ENCODE measurements around the gene NOTUM.

NOTUM gene

DNA sequence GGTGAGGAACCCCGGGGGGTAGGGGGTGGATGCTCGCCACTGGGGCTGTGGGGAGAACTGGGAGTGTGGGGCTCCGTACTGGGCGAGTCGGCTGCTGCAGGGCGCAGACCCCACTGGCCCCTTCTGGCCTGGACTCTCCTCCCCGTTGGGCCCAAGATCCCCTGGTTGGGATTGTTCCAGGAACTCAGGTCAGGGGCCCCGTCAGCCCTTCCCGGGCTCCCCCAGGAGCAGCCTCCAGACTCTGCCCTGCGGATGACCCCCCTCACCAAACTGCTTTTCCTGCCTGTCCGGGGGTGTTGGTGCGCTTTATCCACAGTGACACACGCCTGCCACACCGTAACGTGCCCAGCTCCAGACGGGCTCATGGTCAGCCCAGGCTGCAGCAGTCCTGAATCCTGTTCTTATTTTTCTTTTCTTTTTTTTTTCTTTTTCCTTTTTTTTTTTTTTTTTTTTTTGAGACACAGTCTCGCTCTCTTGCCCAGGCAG lies 40.6 kb upstream of the NOTUM start:
- Histone ChIP-seq H3K4me1 (ENCODE audit: control insufficient read depth in 1 of 2, insufficient read depth in 1 of 2, low read depth in 1 of 2, low read length in 1 of 2) (no peaks in the 10 kb centered on the region), H3K27ac (no peak overlapping the region), H3K36me3 (peaks cover 6% of the 10 kb centered on the region), H3K27me3 (no peaks in the 10 kb centered on the region), H3K4me3 (ENCODE audit: low read depth in 1 of 2, low read length in 1 of 2) (no peak overlapping the region), H3K9me3 (no peaks in the 10 kb centered on the region)
- TF ChIP-seq, protein P1, sequence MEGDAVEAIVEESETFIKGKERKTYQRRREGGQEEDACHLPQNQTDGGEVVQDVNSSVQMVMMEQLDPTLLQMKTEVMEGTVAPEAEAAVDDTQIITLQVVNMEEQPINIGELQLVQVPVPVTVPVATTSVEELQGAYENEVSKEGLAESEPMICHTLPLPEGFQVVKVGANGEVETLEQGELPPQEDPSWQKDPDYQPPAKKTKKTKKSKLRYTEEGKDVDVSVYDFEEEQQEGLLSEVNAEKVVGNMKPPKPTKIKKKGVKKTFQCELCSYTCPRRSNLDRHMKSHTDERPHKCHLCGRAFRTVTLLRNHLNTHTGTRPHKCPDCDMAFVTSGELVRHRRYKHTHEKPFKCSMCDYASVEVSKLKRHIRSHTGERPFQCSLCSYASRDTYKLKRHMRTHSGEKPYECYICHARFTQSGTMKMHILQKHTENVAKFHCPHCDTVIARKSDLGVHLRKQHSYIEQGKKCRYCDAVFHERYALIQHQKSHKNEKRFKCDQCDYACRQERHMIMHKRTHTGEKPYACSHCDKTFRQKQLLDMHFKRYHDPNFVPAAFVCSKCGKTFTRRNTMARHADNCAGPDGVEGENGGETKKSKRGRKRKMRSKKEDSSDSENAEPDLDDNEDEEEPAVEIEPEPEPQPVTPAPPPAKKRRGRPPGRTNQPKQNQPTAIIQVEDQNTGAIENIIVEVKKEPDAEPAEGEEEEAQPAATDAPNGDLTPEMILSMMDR (IDR thresholded peaks at IDR 0.05), result no peak

DNA sequence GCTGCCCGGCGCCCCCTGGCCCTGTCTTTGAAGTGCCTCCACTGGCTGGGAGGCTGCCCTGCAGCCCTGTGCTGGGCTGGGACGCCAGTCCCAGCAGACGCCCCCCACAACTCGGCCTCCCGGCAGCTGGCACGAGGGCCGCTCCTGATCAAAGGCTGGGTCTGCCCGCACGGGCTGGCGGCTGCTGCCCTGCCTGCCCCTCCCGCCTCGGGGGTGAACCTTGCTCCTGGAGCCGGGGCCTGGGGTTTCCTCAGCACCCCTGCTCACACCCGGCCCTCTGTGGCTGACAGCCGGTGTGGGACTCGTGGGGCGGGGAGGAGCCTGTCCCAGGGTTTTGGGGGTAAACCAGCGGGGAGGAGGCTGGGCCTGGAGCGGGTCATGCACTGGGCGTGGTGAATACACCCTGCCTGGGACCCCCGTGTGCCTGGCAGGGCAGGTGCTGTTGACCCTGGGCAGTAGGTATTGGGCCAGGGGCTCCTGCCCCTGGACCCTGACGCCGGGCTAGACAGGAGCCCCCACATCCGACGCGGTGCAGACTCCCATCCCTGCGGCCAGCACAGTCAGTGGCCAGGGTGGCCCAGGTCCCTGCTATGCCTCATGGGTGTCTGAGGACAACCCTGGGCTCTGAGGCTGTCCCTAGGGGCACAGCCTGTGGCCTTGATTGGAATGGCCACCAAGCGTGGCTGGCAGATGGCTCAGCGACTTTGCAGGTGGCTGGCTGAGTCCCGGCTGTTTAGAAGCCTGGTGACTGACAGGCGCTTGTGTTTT lies 40.0 kb upstream of the NOTUM start:
- Histone ChIP-seq H3K9me3 (no peaks in the 10 kb centered on the region), H3K27ac (no peak overlapping the region), H3K27me3 (no peaks in the 10 kb centered on the region), H3K36me3 (peaks cover 7% of the 10 kb centered on the region), H3K4me1 (ENCODE audit: control insufficient read depth in 1 of 2, insufficient read depth in 1 of 2, low read depth in 1 of 2, low read length in 1 of 2) (no peaks in the 10 kb centered on the region), H3K4me3 (ENCODE audit: low read depth in 1 of 2, low read length in 1 of 2) (no peak overlapping the region)
- TF ChIP-seq, protein P1 (IDR thresholded peaks at IDR 0.05), result no peak

DNA sequence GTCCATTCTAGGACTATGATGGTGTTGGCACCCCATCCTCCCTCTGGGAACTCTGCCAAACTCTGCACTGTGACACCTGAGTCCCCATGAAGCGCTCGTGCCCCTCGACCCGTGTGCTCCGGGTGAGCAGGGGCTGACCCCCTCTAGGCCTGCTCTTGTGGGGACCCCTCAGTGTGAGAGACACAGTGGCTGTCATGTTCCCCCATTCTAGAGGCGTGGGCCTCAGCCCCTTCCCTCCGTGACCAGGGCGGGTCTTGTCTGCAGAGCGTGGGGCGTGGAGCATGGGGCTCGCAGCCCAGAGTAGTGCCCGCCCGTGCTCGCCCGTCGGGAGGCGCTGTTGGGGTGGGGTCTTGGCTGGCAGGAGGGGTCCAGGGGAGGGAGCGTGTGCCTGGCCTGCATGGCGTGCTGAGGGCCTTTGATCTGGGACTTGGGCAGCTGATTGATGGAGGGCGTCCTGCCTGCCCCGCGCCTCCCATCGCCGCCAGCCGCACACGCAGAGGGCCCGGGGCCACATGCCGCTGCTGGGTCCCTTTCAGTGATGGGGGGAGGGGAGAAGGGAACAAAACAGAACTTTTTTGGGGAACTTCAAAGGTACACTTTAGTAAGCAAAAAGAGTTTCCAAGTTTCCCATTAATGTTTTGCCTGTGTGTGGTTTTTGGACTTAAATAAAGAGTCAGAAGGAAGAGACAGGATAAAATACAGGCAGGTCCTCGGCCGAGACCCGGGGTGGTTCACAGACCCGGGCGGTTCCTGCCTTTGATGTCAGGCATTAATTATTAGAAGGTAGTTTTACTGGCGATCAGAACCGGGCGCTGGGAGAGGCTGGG lies 39.2 kb upstream of the NOTUM start:
- Histone ChIP-seq H3K9me3 (no peaks in the 10 kb centered on the region), H3K4me3 (ENCODE audit: low read depth in 1 of 2, low read length in 1 of 2) (no peak overlapping the region), H3K4me1 (ENCODE audit: control insufficient read depth in 1 of 2, insufficient read depth in 1 of 2, low read depth in 1 of 2, low read length in 1 of 2) (no peaks in the 10 kb centered on the region), H3K36me3 (peaks cover 7% of the 10 kb centered on the region), H3K27ac (no peak overlapping the region), H3K27me3 (no peaks in the 10 kb centered on the region)
- TF ChIP-seq, protein P1 (IDR thresholded peaks at IDR 0.05), result no peak

DNA sequence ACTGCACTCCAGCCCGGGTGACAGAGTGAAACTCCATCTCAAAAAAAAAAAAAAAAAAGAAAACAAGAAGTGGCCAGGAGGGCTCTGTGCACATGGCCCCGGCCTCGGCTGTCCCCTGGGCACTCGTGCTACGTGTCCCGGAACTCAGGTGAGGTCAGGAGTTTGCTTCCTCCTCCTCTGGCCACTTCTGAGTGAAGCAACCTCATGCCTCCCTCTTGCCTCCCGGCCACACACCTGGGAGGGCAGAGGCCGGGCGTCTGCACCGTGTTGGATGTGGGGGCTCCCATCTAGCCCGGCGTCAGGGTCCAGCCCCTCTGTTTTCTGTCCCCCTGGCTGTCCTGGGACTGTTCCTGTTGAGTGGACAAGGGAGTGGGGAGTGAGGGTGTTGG lies 38.6 kb upstream of the NOTUM start:
- H3K4me1 ChIP-seq (ENCODE audit: control insufficient read depth in 1 of 2, insufficient read depth in 1 of 2, low read depth in 1 of 2, low read length in 1 of 2), result no peaks in the 10 kb centered on the region

DNA sequence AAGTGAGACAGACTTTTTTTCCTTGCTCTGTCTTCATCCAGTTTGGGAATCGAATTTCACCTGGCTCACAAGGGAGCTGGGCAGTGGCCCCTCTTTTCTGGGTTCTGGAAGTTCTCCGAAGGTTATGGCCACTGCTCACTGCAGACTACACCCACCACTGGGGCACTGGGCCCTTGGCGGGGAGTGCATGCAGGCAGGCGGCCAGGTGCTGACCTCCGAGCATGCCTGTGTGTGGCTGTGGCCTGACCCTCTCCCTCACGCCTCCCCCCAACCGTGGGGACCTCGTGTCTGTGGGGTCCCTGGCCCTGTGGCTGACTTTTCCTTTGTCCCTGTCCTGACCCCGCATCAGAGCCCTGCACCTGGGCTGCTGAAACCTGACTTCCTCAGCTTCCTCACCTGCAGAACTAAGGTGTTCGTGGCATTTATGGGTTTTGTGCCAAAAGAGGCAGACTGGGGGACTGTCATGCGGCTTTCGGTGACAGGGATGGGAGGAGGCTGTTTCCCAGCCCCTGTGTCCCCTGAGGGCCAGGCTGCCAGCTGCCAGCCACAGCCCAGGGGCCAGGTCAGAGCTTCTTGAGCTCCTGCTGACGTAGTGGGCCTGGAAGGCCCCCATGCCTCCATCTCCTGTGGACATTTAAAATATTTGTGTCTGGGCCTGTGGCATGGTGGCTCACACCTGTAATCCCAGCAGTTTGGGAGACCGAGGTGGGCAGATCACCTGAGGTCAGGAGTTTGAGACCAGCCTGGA lies 37.9 kb upstream of the NOTUM start:
- peaks cover 7% of the 10 kb centered on the region for H3K36me3 ChIP-seq
- H3K4me1 ChIP-seq (ENCODE audit: control insufficient read depth in 1 of 2, insufficient read depth in 1 of 2, low read depth in 1 of 2, low read length in 1 of 2), result no peaks in the 10 kb centered on the region
- TF ChIP-seq, protein P1 (IDR thresholded peaks at IDR 0.05), result no peak
- no peak overlapping the region for H3K4me3 ChIP-seq (ENCODE audit: low read depth in 1 of 2, low read length in 1 of 2)
- H3K9me3 ChIP-seq, result no peaks in the 10 kb centered on the region
- H3K27me3 ChIP-seq, result no peaks in the 10 kb centered on the region
- H3K27ac ChIP-seq, result no peak overlapping the region

More for the DNA sequence above, 38.6 kb upstream of the NOTUM start:
- Histone ChIP-seq H3K27me3 (no peaks in the 10 kb centered on the region), H3K36me3 (peaks cover 7% of the 10 kb centered on the region), H3K27ac (no peak overlapping the region), H3K9me3 (no peaks in the 10 kb centered on the region), H3K4me3 (ENCODE audit: low read depth in 1 of 2, low read length in 1 of 2) (no peak overlapping the region)
- TF ChIP-seq, protein P1 (IDR thresholded peaks at IDR 0.05), result no peak

Measured in neutrophil (primary cell).